Measurements from ENCODE around the gene LPAR1. TPM values are rescaled to one million over a fixed set of nuclear protein-coding genes. Genes with fewer than 3 reads are reported as not detected.

Gene LPAR1
- total RNA-seq, 4 donors from 2014 or later = 27.1 to 65.4 (median 47.6) TPM

DNA sequence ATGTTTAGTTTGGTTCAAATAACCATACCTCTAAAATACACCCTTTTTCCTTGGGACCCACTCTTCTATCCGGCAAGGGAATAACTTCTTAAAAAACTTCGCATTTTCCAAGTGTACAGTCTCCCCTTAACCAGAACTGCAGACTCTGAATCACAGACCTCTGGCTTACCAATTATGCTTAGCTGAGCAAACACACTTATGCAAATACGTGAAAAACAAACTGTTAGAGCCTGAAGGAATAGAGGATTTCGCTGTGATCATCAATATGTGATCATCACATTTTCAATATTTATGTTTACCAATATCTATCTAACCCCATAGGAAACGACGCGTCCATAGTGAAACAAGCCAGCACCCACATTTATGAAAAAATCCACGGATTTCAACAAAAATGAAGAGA is 1.3 kb downstream of the LPAR1 start:
- no peak for ATAC-seq
- H3K27me3 ChIP-seq = peaks cover 50% of the 10 kb centered on the region
- 19 to 45% methylated on average over 8 of the region's 8 CpGs for WGBS, 2 donors (ENCODE audit: low coverage in 1 of 2)
- no peaks in the 10 kb centered on the region for H3K36me3 ChIP-seq
- H3K4me1 ChIP-seq = peaks cover 0 to 23% (median 0%) of the 10 kb centered on the region in 3 donors
- H3K4me3 ChIP-seq = peak overlapping the region; percentile 52 to 72
- TF ChIP-seq POLR2A (IDR thresholded peaks at IDR 0.05) (no peak), EP300 (IDR thresholded peaks at IDR 0.05) (no peak), POLR2AphosphoS5 (IDR thresholded peaks at IDR 0.05) (no peak)
- TF ChIP-seq, protein P1, sequence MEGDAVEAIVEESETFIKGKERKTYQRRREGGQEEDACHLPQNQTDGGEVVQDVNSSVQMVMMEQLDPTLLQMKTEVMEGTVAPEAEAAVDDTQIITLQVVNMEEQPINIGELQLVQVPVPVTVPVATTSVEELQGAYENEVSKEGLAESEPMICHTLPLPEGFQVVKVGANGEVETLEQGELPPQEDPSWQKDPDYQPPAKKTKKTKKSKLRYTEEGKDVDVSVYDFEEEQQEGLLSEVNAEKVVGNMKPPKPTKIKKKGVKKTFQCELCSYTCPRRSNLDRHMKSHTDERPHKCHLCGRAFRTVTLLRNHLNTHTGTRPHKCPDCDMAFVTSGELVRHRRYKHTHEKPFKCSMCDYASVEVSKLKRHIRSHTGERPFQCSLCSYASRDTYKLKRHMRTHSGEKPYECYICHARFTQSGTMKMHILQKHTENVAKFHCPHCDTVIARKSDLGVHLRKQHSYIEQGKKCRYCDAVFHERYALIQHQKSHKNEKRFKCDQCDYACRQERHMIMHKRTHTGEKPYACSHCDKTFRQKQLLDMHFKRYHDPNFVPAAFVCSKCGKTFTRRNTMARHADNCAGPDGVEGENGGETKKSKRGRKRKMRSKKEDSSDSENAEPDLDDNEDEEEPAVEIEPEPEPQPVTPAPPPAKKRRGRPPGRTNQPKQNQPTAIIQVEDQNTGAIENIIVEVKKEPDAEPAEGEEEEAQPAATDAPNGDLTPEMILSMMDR (IDR thresholded peaks at IDR 0.05) = no peak
- no peaks in the 10 kb centered on the region for H3K9me3 ChIP-seq
- peak overlapping the region; percentile 54 to 88 (median 86) for H3K27ac ChIP-seq

GRCh38 chr9:111036429-111036789 is 1.9 kb downstream of the LPAR1 start:
- Histone ChIP-seq H3K36me3 (no peaks in the 10 kb centered on the region), H3K27ac (peak overlapping the region in 3 of 4 donors; percentile 85 to 88 (median 88)), H3K4me1 (peaks cover 0 to 23% (median 0%) of the 10 kb centered on the region in 3 donors), H3K27me3 (peaks cover 50% of the 10 kb centered on the region), H3K4me3 (peak overlapping the region; percentile 52 to 72), H3K9me3 (no peaks in the 10 kb centered on the region)
- TF ChIP-seq POLR2AphosphoS5 (IDR thresholded peaks at IDR 0.05) = peak; percentile 24
- no peak for TF ChIP-seq EP300 (IDR thresholded peaks at IDR 0.05)
- TF ChIP-seq, protein P1 (IDR thresholded peaks at IDR 0.05) = peak in 3 of 4 experiments; percentile 48 to 59 (median 56)
- no peak for TF ChIP-seq POLR2A (IDR thresholded peaks at IDR 0.05)
- 41 to 47% methylated on average over 8 to 15 of the region's 15 CpGs for WGBS, 2 donors (ENCODE audit: low coverage in 1 of 2)
- peak; percentile 50 for ATAC-seq

GRCh38 chr9:111035543-111036428 is 2.5 kb downstream of the LPAR1 start:
- Histone ChIP-seq H3K4me1 (peaks cover 0 to 23% (median 0%) of the 10 kb centered on the region in 3 donors), H3K4me3 (peak overlapping the region; percentile 52 to 72), H3K27me3 (peaks cover 50% of the 10 kb centered on the region), H3K36me3 (no peaks in the 10 kb centered on the region), H3K9me3 (no peaks in the 10 kb centered on the region), H3K27ac (peak overlapping the region in 3 of 4 donors; percentile 21 to 88 (median 85))
- ATAC-seq = no peak
- TF ChIP-seq EP300 (IDR thresholded peaks at IDR 0.05) (no peak), POLR2A (IDR thresholded peaks at IDR 0.05) (no peak), POLR2AphosphoS5 (IDR thresholded peaks at IDR 0.05) (no peak)
- TF ChIP-seq, protein P1 (IDR thresholded peaks at IDR 0.05) = no peak
- WGBS, 2 donors (ENCODE audit: low coverage in 1 of 2) = 40 to 59% methylated on average over 2 to 3 of the region's 3 CpGs

GRCh38 chr9:111034898-111035539 is 3.3 kb downstream of the LPAR1 start:
- H3K4me3 ChIP-seq = no peak overlapping the region

More at GRCh38 chr9:111034898-111035539, 3.3 kb downstream of the LPAR1 start:
- Histone ChIP-seq H3K4me1 (peaks cover 0 to 23% (median 0%) of the 10 kb centered on the region in 3 donors), H3K27ac (peak overlapping the region in 3 of 4 donors; percentile 41 to 88 (median 85)), H3K36me3 (no peaks in the 10 kb centered on the region), H3K9me3 (no peaks in the 10 kb centered on the region), H3K27me3 (peaks cover 50% of the 10 kb centered on the region)
- 52 to 54% methylated on average over 4 to 7 of the region's 9 CpGs for WGBS, 2 donors (ENCODE audit: low coverage in 1 of 2)
- no peak for TF ChIP-seq EP300 (IDR thresholded peaks at IDR 0.05)
- TF ChIP-seq, protein P1 (IDR thresholded peaks at IDR 0.05) = no peak
- no peak for TF ChIP-seq POLR2A (IDR thresholded peaks at IDR 0.05)
- no peak for TF ChIP-seq POLR2AphosphoS5 (IDR thresholded peaks at IDR 0.05)
- ATAC-seq = no peak
